Measurements from ENCODE around the gene UCP2. TPM values are rescaled to one million over a fixed set of nuclear protein-coding genes. Genes with fewer than 3 reads are reported as not detected.
A peak's percentile ranks its signal among the peaks of the same experiment; 100 is the strongest.

UCP2 gene
- total and polyA plus RNA-seq, 10 of the 15 experiments (the other 5 are each of a cell fraction or from before 2014, with no cell fraction given): 32.9 to 248 (median 154) TPM

- TF ChIP-seq ZBED1 (IDR thresholded peaks at IDR 0.05; ENCODE audit: borderline replicate concordance) (no peak), BRCA1 (IDR thresholded peaks at IDR 0.05; ENCODE audit: low read depth, low read length) (no peak), RELB (IDR thresholded peaks at IDR 0.05; ENCODE audit: low read depth) (0 out of 2 replicates have a peak, but pooled peaks have one; percentile 17), ZNF274 (IDR thresholded peaks at IDR 0.05; ENCODE audit: insufficient read depth, insufficient read length) (no peak), EP300 (IDR thresholded peaks at IDR 0.05; ENCODE audit: borderline replicate concordance in 1 of 2, control insufficient read depth in 1 of 2, low read depth in 2 of 2, low read length in 2 of 2) (peak; percentile 36 to 77; a peak in 2 of 4 replicates), NRF1 (conservative IDR thresholded peaks at IDR 0.05; ENCODE audit: low read depth, low read length) (no peak), IRF3 (IDR thresholded peaks at IDR 0.05) (no peak), HDGF (IDR thresholded peaks at IDR 0.05) (no peak), NFIC (IDR thresholded peaks at IDR 0.05; ENCODE audit: low read depth, low read length) (no peak), SP1 (IDR thresholded peaks at IDR 0.05; ENCODE audit: low read depth, low read length) (no peak)
These were observed 12.6 kb upstream of the UCP2 start (continued) for GRCh38 chr11:73995247-73995646.

Measured in GM12878 (cell line).